Panc1 (cell line): ENCODE results near the gene FLT1. TPM values are rescaled to one million over a fixed set of nuclear protein-coding genes. Genes with fewer than 3 reads are reported as not detected.

Source experiments
- ATAC-seq: fragments of 200-7000 bp; cut with Tn5 transposase; 2 replicates; pipeline ENCODE4 v1.9.1; 2020; ENCODE audit warnings: mild to moderate bottlenecking, moderate library complexity
- BruUV-seq: library from RNA; stranded (reverse); fragments of 400-500 nt; replicated peaks from 2 replicates; lab custom pipeline; 2021; lab: Mats Ljungman, UMichigan
- CTCF ChIA-PET: fragments of 300-600 bp; sonication (Branson Sonifier 250); formaldehyde crosslinking; loops from one replicate; lab custom pipeline; 2022; ENCODE audit warnings: antibody characterized with exemption; lab: Charles Lee
- POLR2A ChIA-PET: fragments of 300-600 bp; sonication (Branson Sonifier 250); formaldehyde crosslinking; loops from one replicate; lab custom pipeline; 2022; ENCODE audit warnings: antibody characterized with exemption; lab: Charles Lee
- DNase-seq: peaks from one replicate; pipeline ENCODE4 v3.0.0-alpha.2; 2010; ENCODE audit warnings: low read depth, low spot score
- H3K27ac ChIP-seq: 2 replicates; pipeline ENCODE4 v1.5.1; 2011; ENCODE audit warnings: mild to moderate bottlenecking, low read length, inconsistent platforms
- H3K27me3 ChIP-seq: fragments of 200-500 bp; sonication (Bioruptor generic); 2 replicates; pipeline ENCODE4 v1.6.0; 2014; ENCODE audit warnings: low read length, inconsistent platforms; ENCODE audit not compliant: control insufficient read depth, insufficient read depth
- H3K36me3 ChIP-seq: fragments of 200-500 bp; sonication (Bioruptor generic); 2 replicates; pipeline ENCODE4 v1.5.1; 2014; ENCODE audit warnings: inconsistent platforms, mild to moderate bottlenecking, low read length, moderate library complexity; ENCODE audit not compliant: control insufficient read depth, insufficient read depth
- H3K4me1 ChIP-seq: 2 replicates; pipeline ENCODE4 v1.5.1; 2011; ENCODE audit warnings: inconsistent platforms, mild to moderate bottlenecking, low read length, moderate library complexity; ENCODE audit not compliant: control insufficient read depth, insufficient read depth
- H3K4me3 ChIP-seq, 2 experiments: 2 replicates each; pipeline ENCODE4 v1.5.1; 2011 to 2012; ENCODE audit warnings: low read depth in 2 of 2, low read length in 2 of 2, mild to moderate bottlenecking in 2 of 2, inconsistent platforms in 1 of 2, moderate library complexity in 1 of 2
- H3K9me3 ChIP-seq: fragments of 200-500 bp; sonication (Bioruptor generic); 2 replicates; pipeline ENCODE4 v1.5.1; 2014; ENCODE audit warnings: low read depth, mild to moderate bottlenecking, inconsistent platforms, low read length, moderate library complexity; ENCODE audit not compliant: control insufficient read depth, insufficient read depth
- CTCF ChIP-seq: fragments of 450-650 bp; IDR thresholded peaks from 2 replicates; pipeline ENCODE4 v1.5.1; 2017; ENCODE audit warnings: mild to moderate bottlenecking
- POLR2AphosphoS5 ChIP-seq: IDR thresholded peaks from 2 replicates; pipeline ENCODE4 v1.6.1; 2012; ENCODE audit warnings: mild to moderate bottlenecking, low read depth, low read length, moderate library complexity
- REST ChIP-seq, 2 experiments: IDR thresholded peaks; 2 replicates each; pipeline ENCODE4 v1.6.1; 2011 to 2012; ENCODE audit warnings: low read depth in 2 of 2, control low read depth in 1 of 2, low read length in 1 of 2, mild to moderate bottlenecking in 1 of 2, moderate library complexity in 1 of 2; ENCODE audit not compliant: insufficient read depth in 1 of 2
- SIN3A ChIP-seq: IDR thresholded peaks from 2 replicates; pipeline ENCODE4 v1.6.1; 2012; ENCODE audit warnings: low read depth, mild to moderate bottlenecking, low read length, moderate library complexity, borderline replicate concordance; ENCODE audit not compliant: insufficient read depth
- TCF7L2 ChIP-seq: IDR thresholded peaks from 2 replicates; pipeline ENCODE4 v1.6.1; 2011; ENCODE audit warnings: mild to moderate bottlenecking, low read depth, low read length, inconsistent platforms
- in situ Hi-C: cut with HindIII; loops from 2 replicates; pipeline ENCODE4 v1.10.0; 2016; ENCODE audit warnings: low sequenced_read_pairs, low pct_unique_long_range_greater_than_20kb
- intact Hi-C: fragments of 100-400 bp; cut with micrococcal nuclease; formaldehyde crosslinking; loops from one replicate; pipeline ENCODE4 v1.10.0; 2022; ENCODE audit not compliant: unreplicated experiment
- total RNA-seq: library from RNA; stranded (reverse); gene quantifications from one replicate; pipeline ENCODE4 v1.2.1, GENCODE V29; 2021; ENCODE audit not compliant: unreplicated experiment

The FLT1 gene
- total RNA-seq, 1 experiment from 2014 or later = 0.15 TPM

GRCh38 chr13:28283600-28283999, 211.3 kb downstream of the FLT1 start:
- in situ Hi-C loops = no loop called here
- ChIA-PET CTCF (no interaction called here), POLR2A (no interaction called here)
- intact Hi-C loops = no loop called here
- BruUV-seq = no TSS peak
- Histone ChIP-seq H3K4me3 (no peak overlapping the region), H3K4me1 (no peaks in the 10 kb centered on the region), H3K27me3 (no peaks in the 10 kb centered on the region), H3K27ac (no peak overlapping the region), H3K9me3 (no peaks in the 10 kb centered on the region), H3K36me3 (peaks cover 2% of the 10 kb centered on the region; the same call in 1 of the 2 replicates)
- no peak for ATAC-seq
- no peak for DNase-seq
- TF ChIP-seq SIN3A (no peak), CTCF (no peak), REST (IDR thresholded peaks at IDR 0.05; ENCODE audit: insufficient read depth in 1 of 2, low read depth in 2 of 2, low read length in 1 of 2) (no peak), TCF7L2 (no peak), POLR2AphosphoS5 (no peak)

- no peaks in the 10 kb centered on the region for H3K27me3 ChIP-seq
- H3K4me1 ChIP-seq = no peaks in the 10 kb centered on the region
- DNase-seq (no peak), ATAC-seq (no peak)
- in situ Hi-C loops (no loop called here), intact Hi-C loops (no loop called here)
- H3K4me3 ChIP-seq = no peak overlapping the region
- TF ChIP-seq CTCF (no peak), REST (IDR thresholded peaks at IDR 0.05; ENCODE audit: insufficient read depth in 1 of 2, low read depth in 2 of 2, low read length in 1 of 2) (no peak), SIN3A (no peak), TCF7L2 (no peak), POLR2AphosphoS5 (no peak)
- POLR2A ChIA-PET = no interaction called here
- no peaks in the 10 kb centered on the region for H3K9me3 ChIP-seq
- BruUV-seq = no TSS peak
- H3K27ac ChIP-seq = no peak overlapping the region
- CTCF ChIA-PET = no interaction called here
- H3K36me3 ChIP-seq = peaks cover 2% of the 10 kb centered on the region; the same call in 1 of the 2 replicates
Measured at GRCh38 chr13:28282451-28282850, 212.5 kb downstream of the FLT1 start.
